Measurements from ENCODE around the gene VWC2. TPM values are rescaled to one million over a fixed set of nuclear protein-coding genes. Genes with fewer than 3 reads are reported as not detected.

VWC2 gene
- total and polyA plus RNA-seq, 2 of the 4 experiments (the other 2 are of a cell fraction): not detected

DNA sequence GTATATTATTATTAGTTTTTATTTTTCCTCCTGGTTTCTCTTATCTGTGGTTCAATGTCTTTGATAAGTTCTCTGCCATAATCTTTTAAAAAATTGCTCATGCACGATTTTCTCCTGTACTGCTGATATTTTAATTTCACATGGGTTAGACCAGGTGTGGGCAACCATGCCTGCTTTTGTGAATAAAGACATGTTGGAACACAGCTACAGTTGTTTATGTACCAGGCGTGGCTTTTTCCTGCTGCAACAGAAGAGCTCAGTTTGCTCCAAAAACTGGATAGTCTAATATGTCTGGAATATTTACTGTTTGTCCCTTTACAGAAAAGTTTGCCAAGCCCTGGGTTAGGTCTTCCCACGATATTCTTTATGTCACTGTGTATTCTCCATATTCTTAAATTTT lies 105.2 kb downstream of the VWC2 start:
- no peaks in the 10 kb centered on the region for H3K36me3 ChIP-seq (ENCODE audit: control insufficient read depth, insufficient read depth, low read length)
- DNase-seq: no peak
- H2AK5ac ChIP-seq (ENCODE audit: low read depth, low read length): no peak overlapping the region
- no peaks in the 10 kb centered on the region for H3K79me1 ChIP-seq (ENCODE audit: low read depth in 1 of 2, low read length in 2 of 2)
- H3K9ac ChIP-seq (ENCODE audit: low read depth, low read length): no peak overlapping the region
- H4K20me1 ChIP-seq (ENCODE audit: insufficient read depth, low read length): no peaks in the 10 kb centered on the region
- no peak for ATAC-seq (ENCODE audit: low read depth)
- H3K4me1 ChIP-seq (ENCODE audit: control insufficient read depth, insufficient read depth, low read length): no peaks in the 10 kb centered on the region
- POLR2A ChIA-PET (ENCODE audit: unreplicated experiment): no interaction called here
- H3K27me3 ChIP-seq (ENCODE audit: control insufficient read depth, insufficient read depth, low read length): no peaks in the 10 kb centered on the region
- TF ChIP-seq USF2 (IDR thresholded peaks at IDR 0.05; ENCODE audit: low read depth, low read length) (no peak), RFX5 (IDR thresholded peaks at IDR 0.05; ENCODE audit: low read depth, low read length) (no peak), POLR2A (IDR thresholded peaks at IDR 0.05; ENCODE audit: low read depth, low read length) (no peak), MAFK (IDR thresholded peaks at IDR 0.05; ENCODE audit: low read depth, low read length) (no peak), MXI1 (IDR thresholded peaks at IDR 0.05; ENCODE audit: borderline replicate concordance, low read depth, low read length) (no peak), NFE2L2 (IDR thresholded peaks at IDR 0.05; ENCODE audit: low read depth, low read length) (no peak), CEBPB (IDR thresholded peaks at IDR 0.05; ENCODE audit: low read depth, low read length) (no peak)
- H3K27ac ChIP-seq (ENCODE audit: insufficient read depth, low read length): no peak overlapping the region
- H2AFZ ChIP-seq (replicated peaks; ENCODE audit: low read length, poor library complexity): no peak overlapping the region
- no peak overlapping the region for H3K4ac ChIP-seq (ENCODE audit: low read depth, low read length)
- H2BK120ac ChIP-seq (ENCODE audit: low read depth, low read length): no peak overlapping the region
- H2BK5ac ChIP-seq (ENCODE audit: low read depth, low read length, poor library complexity, severe bottlenecking): no peak overlapping the region
- intact Hi-C loops (cut with micrococcal nuclease) (no loop called here), in situ Hi-C loops (cut with MboI; ENCODE audit: low sequenced_read_pairs) (no loop called here), dilution Hi-C loops (cut with HindIII; ENCODE audit: low sequenced_read_pairs, unreplicated experiment) (no loop called here)
- H3K4me3 ChIP-seq (ENCODE audit: insufficient read depth, low read depth, low read length): no peak overlapping the region
- H3K9me3 ChIP-seq (ENCODE audit: control insufficient read depth, insufficient read depth, low read length): peaks cover 8% of the 10 kb centered on the region
- BruUV-seq (replicated peaks): no TSS peak
- H4K91ac ChIP-seq (ENCODE audit: insufficient read depth, low read depth, low read length): no peak overlapping the region
- CTCF ChIA-PET: no interaction called here
- no peak overlapping the region for H3K23ac ChIP-seq (ENCODE audit: low read depth, low read length)
- H3K4me2 ChIP-seq (ENCODE audit: low read depth, low read length): no peak overlapping the region
- no peak overlapping the region for H2BK15ac ChIP-seq (ENCODE audit: low read depth, low read length)
- no peak overlapping the region for H3K14ac ChIP-seq (replicated peaks; ENCODE audit: low read depth, low read length)
- H3K9me1 ChIP-seq (ENCODE audit: insufficient read depth, low read length): no peaks in the 10 kb centered on the region
- H4K8ac ChIP-seq (ENCODE audit: low read depth in 2 of 2, low read length in 2 of 2): no peak overlapping the region
- no peak overlapping the region for H2AK9ac ChIP-seq (replicated peaks; ENCODE audit: low read depth, low read length, poor library complexity)
- no CpG with 5 or more reads among the region's 3 CpGs for WGBS, 2 experiments (ENCODE audit: extremely low coverage in 2 of 2, insufficient read length in 1 of 2)
- no peak overlapping the region for H2BK20ac ChIP-seq (ENCODE audit: low read depth, low read length)
- no peak overlapping the region for H3K56ac ChIP-seq (ENCODE audit: extremely low read depth, insufficient read depth, low read length)
- no peak overlapping the region for H4K5ac ChIP-seq (ENCODE audit: low read depth, low read length)
- H3K18ac ChIP-seq (ENCODE audit: low read depth, low read length): no peak overlapping the region

All from IMR-90 (cell line).